Kidney (tissue), 14 donors: ENCODE measurements around the gene DUT. TPM values are rescaled to one million over a fixed set of nuclear protein-coding genes. Genes with fewer than 3 reads are reported as not detected.

Source experiments
- DNase-seq, 5 donors: peaks; one replicate each; pipeline ENCODE4 v3.0.0-alpha.2; 2013 to 2020
- FAIRE-seq: peaks from 2 replicates; lab custom pipeline; 2012; peaks lifted over from hg19 to GRCh38; lab: Jason Lieb, UNC
- H3K27ac ChIP-seq, 2 donors: one replicate each; pipeline ENCODE4 v1.7.0; 2013; ENCODE audit warnings: low read depth in 2 of 2, low read length in 2 of 2, inconsistent platforms in 1 of 2
- H3K27me3 ChIP-seq: one replicate; pipeline ENCODE4 v1.7.1; 2013; ENCODE audit warnings: low read length, inconsistent platforms; ENCODE audit not compliant: control insufficient read depth, insufficient read depth
- H3K36me3 ChIP-seq, 3 donors: one replicate each; pipeline versions ENCODE4 v1.7.0 to v1.7.1; 2013; ENCODE audit warnings: low read length in 3 of 3, control low read depth in 1 of 3, inconsistent platforms in 1 of 3; ENCODE audit not compliant: insufficient read depth in 3 of 3, control insufficient read depth in 2 of 3
- H3K4me1 ChIP-seq, 3 donors: one replicate each; pipeline versions ENCODE4 v1.7.0 to v1.7.1; 2013; ENCODE audit warnings: low read length in 3 of 3, inconsistent platforms in 1 of 3, low read depth in 1 of 3; ENCODE audit not compliant: control insufficient read depth in 2 of 3, insufficient read depth in 2 of 3
- H3K4me3 ChIP-seq, 3 donors: one replicate each; pipeline versions ENCODE4 v1.7.0 to v1.8.1; 2013; ENCODE audit warnings: low read length in 3 of 3, control low read depth in 1 of 3, inconsistent platforms in 1 of 3
- H3K9ac ChIP-seq, 3 donors: one replicate each; pipeline versions ENCODE4 v1.7.0 to v1.7.1; 2013; ENCODE audit warnings: low read length in 3 of 3, control low read depth in 1 of 3, inconsistent platforms in 1 of 3
- H3K9me3 ChIP-seq, 3 donors: one replicate each; pipeline versions ENCODE4 v1.7.0 to v1.7.1; 2013; ENCODE audit warnings: low read length in 3 of 3, control low read depth in 1 of 3, inconsistent platforms in 1 of 3; ENCODE audit not compliant: control insufficient read depth in 2 of 3, insufficient read depth in 1 of 3
- CTCF ChIP-seq: IDR thresholded peaks from 3 replicates; pipeline ENCODE4 v1.5.1; 2012; ENCODE audit warnings: mild to moderate bottlenecking, moderate library complexity, borderline replicate concordance; ENCODE audit not compliant: insufficient read depth; ENCODE audit errors: extremely low read depth
- intact Hi-C: fragments of 100-400 bp; cut with DNase I; formaldehyde crosslinking; loops from one replicate; pipeline ENCODE4 v1.11.1; 2022
- polyA plus RNA-seq: library from polyadenylated mRNA; stranded (reverse); fragments of 350-450 nt; fragmentation: Illumina TruSeq; extraction: RNeasy Lipid Tissue Mini Kit (QIAGEN cat#74804); gene quantifications from one replicate; pipeline ENCODE4 v1.2.3, GENCODE V29; 2014; ENCODE audit warnings: low read depth, low replicate concordance; ENCODE audit not compliant: insufficient read depth
- total RNA-seq: library from RNA; stranded (reverse); fragmentation: NEBNext Ultra II Directional; extraction: Animal tissue kit (Norgen Biotek cat#: 25700); gene quantifications from one replicate; pipeline ENCODE4 v1.2.1, GENCODE V29; 2021
- donor health status: control.
- donor health status: control.
- donor health status: control.
- donor health status: control.
- donor health status: control.
- donor health status: DM: yes; HTN: yes; CAD: no.
- donor health status: Normal renal cell carcinoma (clear cell type).

Gene DUT
- total and polyA plus RNA-seq, 2 donors from 2014 or later: 85.6 to 95.5 TPM

- FAIRE-seq: no peak
- H3K9me3 ChIP-seq: no peaks in the 10 kb centered on the region
- intact Hi-C loops: no loop called here
- no peak overlapping the region for H3K9ac ChIP-seq
- H3K27ac ChIP-seq: no peak overlapping the region
- no peaks in the 10 kb centered on the region for H3K4me1 ChIP-seq
- no peaks in the 10 kb centered on the region for H3K36me3 ChIP-seq
- no peaks in the 10 kb centered on the region for H3K27me3 ChIP-seq
- H3K4me3 ChIP-seq: no peak overlapping the region
- no peak for DNase-seq
- no peak for TF ChIP-seq CTCF
Measured at GRCh38 chr15:48300038-48300437, 31.2 kb upstream of the DUT start.

DNA sequence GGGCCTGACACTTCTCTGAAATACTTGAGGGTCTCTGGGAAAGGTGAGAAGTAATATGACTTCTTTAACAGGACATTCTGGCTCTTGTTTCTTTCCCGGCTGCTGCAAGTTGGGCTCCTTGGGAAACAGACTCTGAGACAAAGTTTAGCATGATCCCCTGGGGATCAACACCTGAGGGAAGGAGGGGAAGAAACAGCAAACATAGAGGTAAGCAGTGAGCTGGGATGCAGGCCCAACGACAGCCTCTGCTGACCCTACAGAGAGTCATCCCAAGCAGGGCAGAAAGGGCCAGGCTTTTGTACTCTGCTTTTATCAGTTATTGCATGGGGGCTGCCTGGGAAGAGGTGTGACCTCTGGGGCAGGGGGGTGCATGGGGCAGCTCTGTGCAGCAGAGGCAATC, 26.8 kb upstream of the DUT start:
- no peak for DNase-seq
- no peak overlapping the region for H3K27ac ChIP-seq
- H3K4me1 ChIP-seq: no peaks in the 10 kb centered on the region
- intact Hi-C loops: no loop called here
- no peaks in the 10 kb centered on the region for H3K36me3 ChIP-seq
- no peaks in the 10 kb centered on the region for H3K27me3 ChIP-seq
- H3K9ac ChIP-seq: no peak overlapping the region
- no peak for TF ChIP-seq CTCF
- H3K9me3 ChIP-seq: no peaks in the 10 kb centered on the region
- no peak for FAIRE-seq
- H3K4me3 ChIP-seq: no peak overlapping the region

DNA sequence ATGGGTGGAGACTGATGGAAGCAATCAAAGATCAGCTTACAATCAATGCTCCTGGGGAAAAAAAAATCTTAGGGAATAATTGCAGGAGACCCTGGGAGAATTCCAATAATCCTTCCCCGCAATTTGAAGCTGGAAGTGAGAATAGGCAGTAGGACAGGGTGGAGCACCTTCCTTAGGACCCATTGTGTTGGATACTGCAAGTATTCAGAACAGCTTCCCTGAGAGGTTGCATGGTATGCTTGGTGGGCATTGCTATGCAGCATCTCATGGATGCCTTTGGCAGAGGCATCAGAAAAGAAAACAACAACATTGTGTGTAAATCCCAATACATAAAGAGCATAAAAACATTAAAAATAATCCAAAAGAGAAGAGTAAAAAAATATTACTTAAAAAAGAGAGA, 24.6 kb upstream of the DUT start:
- no peaks in the 10 kb centered on the region for H3K9me3 ChIP-seq
- H3K27ac ChIP-seq: no peak overlapping the region
- intact Hi-C loops: no loop called here
- H3K36me3 ChIP-seq: no peaks in the 10 kb centered on the region
- DNase-seq (no peak), FAIRE-seq (no peak)
- H3K4me1 ChIP-seq: no peaks in the 10 kb centered on the region
- H3K9ac ChIP-seq: no peak overlapping the region
- no peak for TF ChIP-seq CTCF
- H3K27me3 ChIP-seq: no peaks in the 10 kb centered on the region
- H3K4me3 ChIP-seq: no peak overlapping the region

GRCh38 chr15:48307586-48307985, 23.6 kb upstream of the DUT start:
- intact Hi-C loops: no loop called here
- Histone ChIP-seq H3K9ac (no peak overlapping the region), H3K27ac (no peak overlapping the region), H3K4me3 (no peak overlapping the region), H3K9me3 (no peaks in the 10 kb centered on the region), H3K36me3 (no peaks in the 10 kb centered on the region), H3K4me1 (no peaks in the 10 kb centered on the region), H3K27me3 (no peaks in the 10 kb centered on the region)
- FAIRE-seq (no peak), DNase-seq (no peak)
- TF ChIP-seq CTCF: no peak
